ENCODE measurements around the gene HOMER3.

GRCh38 chr19:18881491-18881890 lies 59.5 kb downstream of the HOMER3 start:
- TF ChIP-seq CTCF (IDR thresholded peaks at IDR 0.05) (no peak), POLR2A (IDR thresholded peaks at IDR 0.05) (no peak)
